HCT116 (cell line): ENCODE measurements around the gene EIF1AD. TPM values are rescaled to one million over a fixed set of nuclear protein-coding genes. Genes with fewer than 3 reads are reported as not detected.
"Not testable (repeated sequence)": the region's sequence is repeated elsewhere in the genome, so short reads cannot be mapped to it uniquely, and the experiment has no call there.

Experiments
- ATAC-seq: fragments of 200-7000 bp; cut with Tn5 transposase; 2 replicates; pipeline ENCODE4 v1.9.1; 2020; ENCODE audit warnings: mild to moderate bottlenecking, moderate library complexity
- BruUV-seq: library from RNA; stranded (reverse); fragments of 400-500 nt; replicated peaks from 2 replicates; lab custom pipeline; 2021; lab: Mats Ljungman, UMichigan
- CTCF ChIA-PET: fragments of 300-600 bp; sonication (Branson Sonifier 250); formaldehyde crosslinking; loops from one replicate; lab custom pipeline; 2021; ENCODE audit warnings: antibody characterized with exemption; lab: Charles Lee
- POLR2A ChIA-PET: fragments of 300-600, 350-600 bp; sonication (Branson Sonifier 250); formaldehyde crosslinking; loops from one replicate; lab custom pipeline; 2021; ENCODE audit warnings: antibody characterized with exemption; lab: Charles Lee
- RAD21 ChIA-PET, 2 experiments: fragments of 300-600 bp; sonication (Branson Sonifier 250); formaldehyde crosslinking; loops; one replicate each; lab custom pipeline; 2023; ENCODE audit warnings: low total read pairs in 2 of 2; ENCODE audit not compliant: uncharacterized antibody in 2 of 2, unreplicated experiment in 2 of 2, low non-redundant PET in 1 of 2; lab: Charles Lee
- DNase-seq: peaks from one replicate; pipeline ENCODE4 v3.0.0-alpha.2; 2010; ENCODE audit warnings: low read depth, low spot score
- H2AFZ ChIP-seq: fragments of 200-600 bp; shearing (Covaris generic), sonication (generic); 2 replicates; pipeline ENCODE4 v1.6.1; 2017; ENCODE audit warnings: low read depth, mixed run types, mixed read lengths, antibody characterized with exemption, low read length; ENCODE audit not compliant: poor library complexity, severe bottlenecking
- H3K27ac ChIP-seq: 2 replicates; pipeline ENCODE4 v1.5.1; 2012; ENCODE audit warnings: low read depth, low read length
- H3K27me3 ChIP-seq: fragments of 200-600 bp; sonication (generic); 2 replicates; pipeline ENCODE4 v1.6.1; 2016; ENCODE audit warnings: mixed run types, low read length, mixed read lengths; ENCODE audit not compliant: insufficient read depth
- H3K36me3 ChIP-seq, 2 experiments: fragments of 200-500 bp in 1 of 2; fragments of 200-600 bp in 1 of 2; sonication (Bioruptor generic) in 1 of 2; sonication (generic) in 1 of 2; 2 replicates each; pipeline versions ENCODE4 v1.5.1 to v1.6.1; 2014 to 2016; ENCODE audit warnings: low read length in 2 of 2, inconsistent platforms in 1 of 2, mixed read lengths in 1 of 2, mixed run types in 1 of 2; ENCODE audit not compliant: insufficient read depth in 2 of 2, control insufficient read depth in 1 of 2
- H3K4me1 ChIP-seq, 2 experiments: fragments of 200-600 bp in 1 of 2; sonication (generic) in 1 of 2; 2 replicates each; pipeline versions ENCODE4 v1.5.1 to v1.6.1; 2012 to 2017; ENCODE audit warnings: low read length in 2 of 2, inconsistent platforms in 1 of 2, mild to moderate bottlenecking in 1 of 2, mixed read lengths in 1 of 2, mixed run types in 1 of 2, moderate library complexity in 1 of 2; ENCODE audit not compliant: insufficient read depth in 2 of 2, control insufficient read depth in 1 of 2
- H3K4me2 ChIP-seq: fragments of 200-600 bp; sonication (generic); 2 replicates; pipeline ENCODE4 v1.6.1; 2017; ENCODE audit warnings: mixed run types, low read length, mixed read lengths
- H3K4me3 ChIP-seq, 2 experiments: fragments of 200-600 bp in 1 of 2; sonication (generic) in 1 of 2; replicated peaks in 1 of 2; 2 replicates each; pipeline ENCODE4 v1.5.1; 2011 to 2016; ENCODE audit warnings: low read length in 2 of 2, control low read depth in 1 of 2, low read depth in 1 of 2, mild to moderate bottlenecking in 1 of 2, mixed read lengths in 1 of 2, mixed run types in 1 of 2
- H3K79me2 ChIP-seq: fragments of 200-600 bp; sonication (generic); 2 replicates; pipeline ENCODE4 v1.6.1; 2017; ENCODE audit warnings: mild to moderate bottlenecking, mixed run types, low read length, moderate library complexity, mixed read lengths; ENCODE audit not compliant: insufficient read depth
- H3K9ac ChIP-seq: fragments of 200-600 bp; sonication (generic); 2 replicates; pipeline ENCODE4 v1.6.1; 2016; ENCODE audit warnings: low read length, mixed read lengths
- H3K9me2 ChIP-seq: fragments of 200-600 bp; sonication (generic), shearing (Covaris generic); 2 replicates; pipeline ENCODE4 v1.6.1; 2017; ENCODE audit warnings: mixed run types, mild to moderate bottlenecking, moderate library complexity; ENCODE audit not compliant: insufficient read depth
- H3K9me3 ChIP-seq, 2 experiments: fragments of 200-500 bp in 1 of 2; fragments of 200-600 bp in 1 of 2; sonication (Bioruptor generic) in 1 of 2; sonication (generic) in 1 of 2; 2 replicates each; pipeline ENCODE4 v1.6.1; 2014 to 2017; ENCODE audit warnings: low read length in 2 of 2, mixed read lengths in 2 of 2, inconsistent platforms in 1 of 2, low read depth in 1 of 2, mild to moderate bottlenecking in 1 of 2, mixed run types in 1 of 2, moderate library complexity in 1 of 2; ENCODE audit not compliant: control insufficient read depth in 1 of 2, insufficient read depth in 1 of 2
- H4K20me1 ChIP-seq: fragments of 200-600 bp; sonication (generic), shearing (Covaris generic); 2 replicates; pipeline ENCODE4 v1.6.1; 2017; ENCODE audit warnings: mixed run types, mild to moderate bottlenecking, moderate library complexity; ENCODE audit not compliant: insufficient read depth
- CBX3 ChIP-seq: IDR thresholded peaks from 2 replicates; pipeline ENCODE4 v1.6.1; 2012; ENCODE audit warnings: low read depth
- CEBPB ChIP-seq: IDR thresholded peaks from 2 replicates; pipeline ENCODE4 v1.6.1; 2012; ENCODE audit warnings: low read depth
- ELF1 ChIP-seq: IDR thresholded peaks from 2 replicates; pipeline ENCODE4 v1.6.1; 2012; ENCODE audit warnings: low read depth, borderline replicate concordance
- RAD21 ChIP-seq: IDR thresholded peaks from 2 replicates; pipeline ENCODE4 v1.6.1; 2012; ENCODE audit warnings: low read depth, mild to moderate bottlenecking
- SIN3A ChIP-seq: IDR thresholded peaks from 2 replicates; pipeline ENCODE4 v1.6.1; 2012; ENCODE audit warnings: low read depth
- SP1 ChIP-seq: IDR thresholded peaks from 2 replicates; pipeline ENCODE4 v1.6.1; 2012; ENCODE audit warnings: low read depth
- SRF ChIP-seq: IDR thresholded peaks from 2 replicates; pipeline ENCODE4 v1.6.1; 2012; ENCODE audit warnings: low read depth
- YY1 ChIP-seq: IDR thresholded peaks from 2 replicates; pipeline ENCODE4 v1.6.1; 2011; ENCODE audit warnings: low read length, low read depth, moderate library complexity, mild to moderate bottlenecking; ENCODE audit not compliant: insufficient replicate concordance; ENCODE audit errors: extremely low read depth
- intact Hi-C: fragments of 100-400 bp; cut with micrococcal nuclease; formaldehyde crosslinking; loops from 2 replicates; pipeline ENCODE4 v1.10.0; 2022
- total RNA-seq: library from RNA; stranded (reverse); gene quantifications from one replicate; pipeline ENCODE4 v1.2.1, GENCODE V29; 2021; ENCODE audit not compliant: unreplicated experiment
- TF ChIP-seq, protein P1 (sequence below): IDR thresholded peaks from 2 replicates; pipeline ENCODE4 v1.6.1; 2011; ENCODE audit warnings: mild to moderate bottlenecking, low read length, moderate library complexity; ENCODE audit not compliant: insufficient replicate concordance; ENCODE audit errors: extremely low read depth

Gene EIF1AD
- total RNA-seq, 1 experiment from 2014 or later, result 45.5 TPM

DNA sequence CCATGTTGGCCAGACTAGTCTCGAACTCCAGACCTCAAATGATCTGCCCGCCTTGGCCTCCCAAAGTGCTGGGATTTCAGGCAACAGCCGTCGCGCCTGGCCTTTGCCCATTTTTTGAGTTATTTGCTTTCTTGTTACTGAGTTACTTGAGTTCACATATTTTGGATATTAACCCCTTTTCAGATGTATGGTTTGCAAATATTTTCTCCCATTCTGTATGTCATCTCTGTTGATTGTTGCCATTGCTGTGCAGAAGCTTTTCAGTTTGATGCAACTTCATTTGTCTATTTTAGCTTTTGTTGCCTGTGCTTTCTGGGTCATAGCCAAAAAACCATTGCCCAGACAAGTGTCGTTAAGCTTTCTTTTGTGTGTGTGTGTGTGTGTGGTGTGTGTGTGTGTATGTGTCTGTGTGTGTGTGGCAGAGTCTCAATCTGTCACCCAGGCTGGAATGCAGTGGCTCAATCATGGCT lies 49.9 kb downstream of the EIF1AD start:
- Histone ChIP-seq H3K4me2 (no peak overlapping the region), H3K9ac (no peak overlapping the region), H3K36me3 (no peaks in the 10 kb centered on the region), H3K4me3 (no peak overlapping the region), H3K4me1 (no peaks in the 10 kb centered on the region), H3K27ac (no peak overlapping the region), H3K9me3 (no peaks in the 10 kb centered on the region), H3K79me2 (no peaks in the 10 kb centered on the region), H3K9me2 (no peaks in the 10 kb centered on the region), H2AFZ (no peak overlapping the region)
- DNase-seq, result no peak
- intact Hi-C loops, result no loop called here
- no TSS peak for BruUV-seq
- POLR2A ChIA-PET, result no interaction called here
- TF ChIP-seq SRF (no peak), YY1 (no peak), CBX3 (no peak), CEBPB (no peak), ELF1 (no peak), RAD21 (no peak), SP1 (no peak), SIN3A (no peak)
- TF ChIP-seq, protein P1, sequence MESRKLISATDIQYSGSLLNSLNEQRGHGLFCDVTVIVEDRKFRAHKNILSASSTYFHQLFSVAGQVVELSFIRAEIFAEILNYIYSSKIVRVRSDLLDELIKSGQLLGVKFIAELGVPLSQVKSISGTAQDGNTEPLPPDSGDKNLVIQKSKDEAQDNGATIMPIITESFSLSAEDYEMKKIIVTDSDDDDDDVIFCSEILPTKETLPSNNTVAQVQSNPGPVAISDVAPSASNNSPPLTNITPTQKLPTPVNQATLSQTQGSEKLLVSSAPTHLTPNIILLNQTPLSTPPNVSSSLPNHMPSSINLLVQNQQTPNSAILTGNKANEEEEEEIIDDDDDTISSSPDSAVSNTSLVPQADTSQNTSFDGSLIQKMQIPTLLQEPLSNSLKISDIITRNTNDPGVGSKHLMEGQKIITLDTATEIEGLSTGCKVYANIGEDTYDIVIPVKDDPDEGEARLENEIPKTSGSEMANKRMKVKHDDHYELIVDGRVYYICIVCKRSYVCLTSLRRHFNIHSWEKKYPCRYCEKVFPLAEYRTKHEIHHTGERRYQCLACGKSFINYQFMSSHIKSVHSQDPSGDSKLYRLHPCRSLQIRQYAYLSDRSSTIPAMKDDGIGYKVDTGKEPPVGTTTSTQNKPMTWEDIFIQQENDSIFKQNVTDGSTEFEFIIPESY, result no peak
- TF ChIP-seq, all 23 proteins: peak for 0
- Histone ChIP-seq H4K20me1 (no peaks in the 10 kb centered on the region), H3K27me3 (no peaks in the 10 kb centered on the region)
- RAD21 ChIA-PET, result no interaction called here
- CTCF ChIA-PET, result no interaction called here
- no peak for ATAC-seq

DNA sequence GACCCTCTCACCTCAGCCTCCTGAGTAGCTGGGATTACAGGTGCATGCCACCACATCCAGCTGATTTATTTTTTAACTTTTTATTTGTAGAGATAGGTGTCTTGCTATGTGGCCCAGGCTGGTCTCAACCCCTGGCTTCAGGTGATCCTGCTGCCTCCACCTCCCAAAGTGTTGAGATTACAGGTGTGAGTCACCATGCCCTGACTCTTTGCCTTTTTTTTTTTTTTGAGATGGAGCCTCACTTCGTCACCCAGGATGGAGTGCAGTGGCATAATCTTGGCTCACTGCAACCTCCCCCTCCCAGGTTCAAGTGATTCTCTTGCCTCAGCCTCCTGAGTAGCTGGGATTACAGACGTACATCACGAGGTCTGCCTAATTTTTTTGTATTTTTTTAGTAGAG lies 50.3 kb downstream of the EIF1AD start:
- H3K27ac ChIP-seq, H3K9me3 ChIP-seq, H3K4me3 ChIP-seq, H3K4me2 ChIP-seq, RAD21 ChIA-PET, BruUV-seq, H2AFZ ChIP-seq, H3K9ac ChIP-seq, DNase-seq, intact Hi-C loops, H3K27me3 ChIP-seq, H3K36me3 ChIP-seq, CTCF ChIA-PET, H3K79me2 ChIP-seq, H4K20me1 ChIP-seq, H3K9me2 ChIP-seq, ATAC-seq, H3K4me1 ChIP-seq: not testable (repeated sequence)
- POLR2A ChIA-PET, result interaction anchor here (0.6 kb wide), 1 partner anchor 405 kb away, joined by 3 read pairs; no protein-coding TSS in a partner anchor

DNA sequence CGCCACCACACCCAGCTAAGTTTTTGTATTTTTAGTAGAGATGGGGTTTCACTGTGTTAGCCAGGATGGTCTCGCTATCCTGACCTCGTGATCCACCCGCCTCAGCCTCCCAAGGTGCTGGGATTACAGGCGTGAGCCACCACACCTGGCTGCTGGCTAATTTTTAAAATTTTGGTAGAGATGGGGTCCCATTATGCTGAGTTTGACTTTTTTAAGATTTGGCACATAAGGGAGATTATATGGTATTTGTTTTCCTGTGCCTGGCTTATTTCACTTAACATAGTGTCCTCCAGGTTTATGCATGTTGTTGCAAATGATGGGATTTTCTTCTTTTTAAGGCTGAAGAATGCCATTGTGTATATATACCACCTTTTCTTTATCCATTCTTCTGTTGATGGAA lies 51.2 kb downstream of the EIF1AD start:
- CTCF ChIA-PET, result not testable (repeated sequence)

More for the DNA sequence above, 51.2 kb downstream of the EIF1AD start:
- BruUV-seq, H3K4me3 ChIP-seq, H3K4me2 ChIP-seq, H3K9me3 ChIP-seq, H3K9ac ChIP-seq, RAD21 ChIA-PET, H3K9me2 ChIP-seq, H2AFZ ChIP-seq, ATAC-seq, H4K20me1 ChIP-seq, H3K27ac ChIP-seq, intact Hi-C loops, H3K4me1 ChIP-seq, H3K27me3 ChIP-seq, DNase-seq, H3K79me2 ChIP-seq, POLR2A ChIA-PET, H3K36me3 ChIP-seq: not testable (repeated sequence)
